OCI-LY1 (cell line): ENCODE results near the gene ASB10.

Source experiments
- H2AFZ ChIP-seq: fragments of 200-600 bp; sonication (generic), shearing (Covaris generic); 2 replicates; pipeline ENCODE4 v1.6.0; 2014; ENCODE audit warnings: antibody characterized with exemption, mild to moderate bottlenecking, low read length
- H3F3A ChIP-seq: fragments of 200-600 bp; sonication (generic), shearing (Covaris generic); 2 replicates; pipeline ENCODE4 v1.6.0; 2014; ENCODE audit warnings: mild to moderate bottlenecking, antibody characterized with exemption, low read length, moderate library complexity; ENCODE audit not compliant: insufficient read depth
- H3K27ac ChIP-seq: fragments of 200-600 bp; sonication (generic); 2 replicates; pipeline ENCODE4 v1.5.1; 2014; ENCODE audit warnings: low read length, mixed run types, mild to moderate bottlenecking, low read depth; ENCODE audit not compliant: poor library complexity, severe bottlenecking
- H3K27me3 ChIP-seq: fragments of 200-600 bp; sonication (generic); 2 replicates; pipeline ENCODE4 v1.6.0; 2014; ENCODE audit warnings: antibody characterized with exemption, mild to moderate bottlenecking, low read length, moderate library complexity; ENCODE audit not compliant: insufficient read depth
- H3K36me3 ChIP-seq: fragments of 200-600 bp; sonication (generic); 2 replicates; pipeline ENCODE4 v1.6.1; 2014; ENCODE audit warnings: mild to moderate bottlenecking, antibody characterized with exemption, low read length, moderate library complexity, mixed read lengths; ENCODE audit not compliant: insufficient read depth
- H3K4me1 ChIP-seq: fragments of 200-600 bp; sonication (generic); 2 replicates; pipeline ENCODE4 v1.5.1; 2014; ENCODE audit warnings: mild to moderate bottlenecking, low read length, moderate library complexity; ENCODE audit not compliant: insufficient read depth, severe bottlenecking
- H3K4me2 ChIP-seq: fragments of 200-600 bp; sonication (generic), shearing (Covaris generic); 2 replicates; pipeline ENCODE4 v1.6.1; 2014; ENCODE audit warnings: low read length
- H3K4me3 ChIP-seq: fragments of 200-600 bp; sonication (generic); 2 replicates; pipeline ENCODE4 v1.5.1; 2014; ENCODE audit warnings: low read length, low read depth, mild to moderate bottlenecking, mixed read lengths; ENCODE audit not compliant: poor library complexity, severe bottlenecking
- H3K79me2 ChIP-seq: fragments of 200-600 bp; shearing (Covaris generic); 2 replicates; pipeline ENCODE4 v1.6.1; 2016; ENCODE audit warnings: mixed run types, low read length, mixed read lengths; ENCODE audit not compliant: insufficient read depth
- H3K9ac ChIP-seq: fragments of 200-600 bp; sonication (generic), shearing (Covaris generic); 2 replicates; pipeline ENCODE4 v1.6.1; 2014; ENCODE audit warnings: mild to moderate bottlenecking, low read length, mixed read lengths
- H3K9me2 ChIP-seq: fragments of 200-600 bp; sonication (generic), shearing (Covaris generic); 2 replicates; pipeline ENCODE4 v1.6.1; 2014; ENCODE audit warnings: low read depth, mild to moderate bottlenecking, low read length, mixed read lengths
- H3K9me3 ChIP-seq: fragments of 200-600 bp; shearing (Covaris generic); 2 replicates; pipeline ENCODE4 v1.6.1; 2014; ENCODE audit warnings: low read length, mixed read lengths
- H4K20me1 ChIP-seq: fragments of 200-600 bp; sonication (generic), shearing (Covaris generic); 2 replicates; pipeline ENCODE4 v1.6.0; 2016; ENCODE audit warnings: mild to moderate bottlenecking, low read length; ENCODE audit not compliant: insufficient read depth
- EZH2 ChIP-seq: fragments of 200-600 bp; sonication (generic), shearing (Covaris generic); IDR thresholded peaks from 2 replicates; pipeline ENCODE4 v1.8.0; 2017; ENCODE audit warnings: borderline replicate concordance, mixed run types, mild to moderate bottlenecking, antibody characterized with exemption, low read length, moderate library complexity, mixed read lengths
- TF ChIP-seq, protein P1 (sequence below): fragments of 200-600 bp; sonication (generic), shearing (Covaris generic); IDR thresholded peaks from 2 replicates; pipeline ENCODE4 v1.5.1; 2017; ENCODE audit warnings: mild to moderate bottlenecking, antibody characterized with exemption, low read length, moderate library complexity, mixed read lengths

ASB10 gene

GRCh38 chr7:151135866-151136843 is 50.9 kb downstream of the ASB10 start:
- H3K9me3 ChIP-seq = no peaks in the 10 kb centered on the region
- no peaks in the 10 kb centered on the region for H3K9me2 ChIP-seq
- H3K36me3 ChIP-seq = no peaks in the 10 kb centered on the region
- no peak overlapping the region for H2AFZ ChIP-seq
- H4K20me1 ChIP-seq = no peaks in the 10 kb centered on the region
- H3K27ac ChIP-seq = no peak overlapping the region
- H3K9ac ChIP-seq = no peak overlapping the region
- TF ChIP-seq, protein P1, sequence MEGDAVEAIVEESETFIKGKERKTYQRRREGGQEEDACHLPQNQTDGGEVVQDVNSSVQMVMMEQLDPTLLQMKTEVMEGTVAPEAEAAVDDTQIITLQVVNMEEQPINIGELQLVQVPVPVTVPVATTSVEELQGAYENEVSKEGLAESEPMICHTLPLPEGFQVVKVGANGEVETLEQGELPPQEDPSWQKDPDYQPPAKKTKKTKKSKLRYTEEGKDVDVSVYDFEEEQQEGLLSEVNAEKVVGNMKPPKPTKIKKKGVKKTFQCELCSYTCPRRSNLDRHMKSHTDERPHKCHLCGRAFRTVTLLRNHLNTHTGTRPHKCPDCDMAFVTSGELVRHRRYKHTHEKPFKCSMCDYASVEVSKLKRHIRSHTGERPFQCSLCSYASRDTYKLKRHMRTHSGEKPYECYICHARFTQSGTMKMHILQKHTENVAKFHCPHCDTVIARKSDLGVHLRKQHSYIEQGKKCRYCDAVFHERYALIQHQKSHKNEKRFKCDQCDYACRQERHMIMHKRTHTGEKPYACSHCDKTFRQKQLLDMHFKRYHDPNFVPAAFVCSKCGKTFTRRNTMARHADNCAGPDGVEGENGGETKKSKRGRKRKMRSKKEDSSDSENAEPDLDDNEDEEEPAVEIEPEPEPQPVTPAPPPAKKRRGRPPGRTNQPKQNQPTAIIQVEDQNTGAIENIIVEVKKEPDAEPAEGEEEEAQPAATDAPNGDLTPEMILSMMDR = no peak
- no peak for TF ChIP-seq EZH2
- no peak overlapping the region for H3K4me3 ChIP-seq
- no peaks in the 10 kb centered on the region for H3F3A ChIP-seq
- no peak overlapping the region for H3K4me2 ChIP-seq
- no peaks in the 10 kb centered on the region for H3K4me1 ChIP-seq
- peaks cover 11% of the 10 kb centered on the region; the same call in 1 of the 2 replicates for H3K27me3 ChIP-seq
- H3K79me2 ChIP-seq = no peaks in the 10 kb centered on the region

DNA sequence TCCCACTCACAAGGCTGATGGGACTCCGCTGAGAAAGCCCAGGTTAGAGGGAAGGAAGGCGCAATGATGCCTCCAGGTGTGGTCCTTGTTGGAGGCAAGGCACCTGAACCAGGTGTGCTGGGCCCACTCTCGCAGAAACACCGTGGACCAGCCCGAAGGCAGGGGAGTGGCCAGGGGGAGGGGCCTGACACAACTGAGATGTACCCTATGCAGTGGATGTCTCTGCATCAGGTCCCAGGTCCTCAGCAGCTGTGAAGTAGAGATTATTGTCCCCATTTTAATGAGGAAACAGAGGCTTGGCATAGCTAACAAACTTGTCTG is 51.6 kb downstream of the ASB10 start:
- Histone ChIP-seq H3K27me3 (peaks cover 13% of the 10 kb centered on the region; the same call in 1 of the 2 replicates), H3K36me3 (no peaks in the 10 kb centered on the region), H3K4me3 (no peak overlapping the region), H3K9me3 (no peaks in the 10 kb centered on the region), H3K79me2 (no peaks in the 10 kb centered on the region), H3K9me2 (no peaks in the 10 kb centered on the region), H3K4me2 (no peak overlapping the region), H3F3A (no peaks in the 10 kb centered on the region), H3K9ac (no peak overlapping the region), H3K4me1 (no peaks in the 10 kb centered on the region), H4K20me1 (no peaks in the 10 kb centered on the region), H3K27ac (no peak overlapping the region), H2AFZ (no peak overlapping the region)
- TF ChIP-seq EZH2 = no peak
- TF ChIP-seq, protein P1 = no peak

DNA sequence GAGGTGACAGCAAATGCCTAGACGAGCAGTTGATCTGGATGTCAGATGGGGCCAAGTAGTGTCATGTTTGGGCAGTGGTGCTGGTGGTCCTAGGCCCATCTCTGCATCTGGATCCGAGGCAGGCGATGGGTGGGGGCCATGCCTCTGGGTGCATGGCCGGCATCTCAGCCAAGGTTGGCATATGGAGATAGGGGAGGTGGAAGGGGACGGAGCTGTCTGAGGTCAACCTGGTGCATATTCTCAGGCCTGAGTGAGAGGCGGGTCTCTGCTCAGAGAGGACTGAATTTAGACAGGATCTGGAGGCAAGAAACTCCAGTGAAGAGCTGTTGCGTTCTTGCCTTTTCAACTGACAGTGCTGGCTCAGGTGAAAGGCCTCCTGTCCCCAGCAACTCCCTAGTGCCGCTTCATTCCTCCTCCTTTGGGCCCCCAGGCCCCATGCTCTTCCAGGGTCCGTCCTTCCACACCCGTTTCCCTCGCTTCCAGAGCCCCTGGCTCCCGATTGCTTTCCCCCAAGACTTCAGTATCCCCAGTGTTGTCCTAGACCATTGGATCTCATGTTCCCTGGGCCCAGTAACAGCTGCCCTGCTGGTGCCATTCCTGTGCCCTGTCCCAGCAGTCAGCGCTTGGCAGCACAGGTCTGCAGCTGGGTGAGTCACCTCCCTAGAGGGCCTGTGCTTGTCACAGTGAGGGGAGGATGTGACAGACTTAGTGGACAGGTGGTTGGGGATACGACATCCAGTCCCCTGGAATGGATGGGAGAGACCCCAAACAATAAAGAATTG is 52.1 kb downstream of the ASB10 start:
- Histone ChIP-seq H3K9ac (no peak overlapping the region), H3K4me3 (no peak overlapping the region), H3K9me2 (no peaks in the 10 kb centered on the region), H3K27me3 (peaks cover 13% of the 10 kb centered on the region; the same call in 1 of the 2 replicates), H3F3A (no peaks in the 10 kb centered on the region), H3K4me2 (no peak overlapping the region), H3K79me2 (no peaks in the 10 kb centered on the region), H3K9me3 (no peaks in the 10 kb centered on the region), H3K36me3 (no peaks in the 10 kb centered on the region), H3K4me1 (no peaks in the 10 kb centered on the region), H3K27ac (no peak overlapping the region), H4K20me1 (no peaks in the 10 kb centered on the region), H2AFZ (no peak overlapping the region)
- TF ChIP-seq, protein P1 = no peak
- TF ChIP-seq EZH2 = no peak
